Midbrain (tissue), 1 donor: ENCODE results near the gene AXIN1.
"Not testable (repeated sequence)": the region's sequence is repeated elsewhere in the genome, so short reads cannot be mapped to it uniquely, and the experiment has no call there.

Experiments used
- DNase-seq: peaks from one replicate; lab custom pipeline; 2025; lab: John Stamatoyannopoulos, UW

The AXIN1 gene

DNA sequence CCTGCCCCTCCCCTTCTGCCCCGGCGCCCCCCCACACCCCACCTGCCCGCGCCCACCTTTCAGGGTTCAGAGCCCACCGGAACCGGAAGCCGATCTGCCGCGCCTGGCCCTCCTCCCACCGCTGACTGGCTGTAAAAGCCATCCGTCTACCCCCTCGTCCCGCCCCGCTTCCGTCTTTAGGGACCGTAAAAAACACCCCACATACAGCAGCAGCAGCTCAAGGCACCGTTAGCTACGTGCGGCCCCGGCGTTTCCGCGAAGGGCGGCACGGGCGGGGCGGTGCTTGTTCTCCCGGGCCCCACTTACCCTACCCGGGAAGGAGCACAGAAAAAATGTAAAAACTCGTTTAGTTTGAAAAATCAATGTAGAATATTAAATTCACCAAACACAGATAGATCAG, 17.9 kb upstream of the AXIN1 start, which contains the start of gene MRPL28:
TSS of gene MRPL28 (minus strand) at position 96 of the 400 bp plus-strand sequence. CDS start 320 bp downstream, outside the sequence.
- peak; percentile 95 for DNase-seq

GRCh38 chr16:369866-370436, 17.4 kb upstream of the AXIN1 start:
- no peak for DNase-seq

DNA sequence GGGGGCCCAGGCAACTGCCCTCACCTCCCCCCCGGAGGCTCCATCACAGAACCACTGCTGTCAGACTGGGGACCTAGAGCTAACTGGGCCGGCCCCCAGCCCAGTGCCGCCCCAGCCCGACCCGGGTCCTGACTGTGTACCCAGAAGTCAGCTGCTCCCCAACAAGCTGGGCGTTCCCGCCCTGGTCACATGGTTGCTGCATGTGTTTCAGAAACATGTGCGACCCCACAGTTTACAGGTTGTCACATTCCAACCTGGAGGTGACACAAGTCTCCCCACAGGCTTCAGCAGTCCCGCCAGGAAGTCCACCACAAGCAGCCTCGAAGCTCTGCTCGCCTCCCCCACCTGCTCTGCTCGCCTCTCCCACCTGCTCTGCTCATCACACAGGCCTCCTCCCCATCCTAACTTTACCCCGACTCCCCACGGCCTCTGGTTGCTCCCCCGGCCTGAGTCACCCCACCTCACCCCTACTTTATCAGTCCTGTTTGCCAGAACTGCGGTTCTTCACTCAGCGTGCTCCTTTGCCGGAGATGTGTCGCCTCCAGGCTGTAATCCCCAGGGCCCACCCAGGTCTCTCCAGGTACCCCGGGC, 16.8 kb upstream of the AXIN1 start:
- DNase-seq = no peak

DNA sequence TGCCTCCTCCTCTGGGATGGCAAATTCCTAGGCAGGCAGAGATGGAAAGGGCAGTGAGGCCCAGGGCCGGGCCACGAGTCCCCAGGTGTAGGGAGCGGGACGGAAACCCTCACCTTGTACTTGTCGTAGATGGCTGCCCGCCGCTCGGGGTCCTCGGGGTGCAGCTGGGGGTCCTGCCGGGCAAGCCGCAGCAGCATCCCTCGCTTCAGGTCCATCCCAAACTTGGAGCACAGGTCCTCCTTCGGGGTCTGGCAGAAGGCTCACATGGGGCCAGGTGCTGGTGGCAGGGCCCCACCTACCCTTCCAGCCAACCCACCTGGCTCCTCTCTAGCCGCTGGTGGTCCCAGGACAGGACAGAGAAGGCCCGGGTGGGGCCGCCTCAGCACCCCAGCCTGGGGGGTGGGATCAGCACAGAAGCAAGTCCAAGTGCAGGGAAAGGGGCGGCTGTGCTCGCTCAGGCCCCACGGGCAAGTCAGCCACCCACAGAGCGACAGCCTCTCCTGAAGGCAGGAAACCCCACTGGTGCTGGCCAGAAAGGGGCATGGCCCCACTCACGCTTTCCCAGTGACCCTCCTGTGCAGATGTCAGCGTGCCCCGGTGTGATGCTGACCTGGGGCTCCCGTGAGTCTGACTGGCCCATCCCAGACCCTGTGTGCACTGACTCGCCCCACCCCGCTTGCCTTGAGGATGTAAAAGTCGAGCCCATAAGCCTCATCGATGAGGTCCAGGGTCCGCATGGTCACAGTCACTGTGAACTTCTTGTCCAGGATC, 16.1 kb upstream of the AXIN1 start:
- DNase-seq = no peak

- DNase-seq = no peak
These were observed 14.9 kb upstream of the AXIN1 start for GRCh38 chr16:367333-367903.

- no peak for DNase-seq
These were observed 14.0 kb upstream of the AXIN1 start for GRCh38 chr16:366476-366875.

DNA sequence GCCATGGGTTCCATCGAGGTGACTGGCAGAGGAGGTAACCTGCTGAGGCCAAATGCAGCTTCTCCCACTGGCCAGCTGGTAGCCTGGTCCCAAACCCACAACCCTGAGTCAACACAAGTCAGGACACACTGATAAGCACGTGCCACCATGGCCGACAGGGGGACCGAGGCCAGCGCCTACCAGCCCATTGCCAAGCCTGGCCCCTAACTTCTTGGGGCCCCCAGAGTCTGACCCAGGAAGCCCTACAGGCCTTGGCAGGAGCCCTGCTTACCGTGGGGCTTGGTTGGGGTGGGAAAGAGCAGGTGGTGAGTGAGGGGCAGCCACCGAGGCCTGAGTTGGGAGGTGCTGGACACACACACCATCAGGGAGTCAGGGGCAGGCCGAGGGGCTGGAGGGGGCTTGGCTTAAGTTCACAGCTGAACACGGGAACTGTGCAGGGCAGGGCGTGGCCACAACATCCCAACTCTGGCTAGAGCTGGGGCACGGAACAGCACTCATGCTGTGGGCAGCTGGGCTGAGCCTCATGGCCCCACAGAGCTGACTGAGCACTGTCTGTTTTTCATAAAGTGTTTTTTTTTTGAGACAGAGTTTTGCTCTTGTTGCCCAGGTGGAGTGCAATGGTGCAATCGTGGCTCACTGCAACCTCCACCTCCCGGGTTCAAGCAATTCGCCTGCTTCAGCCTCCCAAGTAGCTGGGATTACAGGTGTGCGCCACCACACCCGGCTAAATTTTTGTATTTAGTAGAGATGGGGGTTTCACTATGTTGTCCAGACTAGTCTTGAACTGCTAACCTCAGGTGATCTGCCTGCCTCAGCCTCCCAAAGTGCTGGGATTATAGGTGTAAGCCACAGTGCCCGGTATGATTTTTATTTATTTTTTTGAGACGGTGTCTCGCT, 12.3 kb upstream of the AXIN1 start:
- no peak for DNase-seq

DNA sequence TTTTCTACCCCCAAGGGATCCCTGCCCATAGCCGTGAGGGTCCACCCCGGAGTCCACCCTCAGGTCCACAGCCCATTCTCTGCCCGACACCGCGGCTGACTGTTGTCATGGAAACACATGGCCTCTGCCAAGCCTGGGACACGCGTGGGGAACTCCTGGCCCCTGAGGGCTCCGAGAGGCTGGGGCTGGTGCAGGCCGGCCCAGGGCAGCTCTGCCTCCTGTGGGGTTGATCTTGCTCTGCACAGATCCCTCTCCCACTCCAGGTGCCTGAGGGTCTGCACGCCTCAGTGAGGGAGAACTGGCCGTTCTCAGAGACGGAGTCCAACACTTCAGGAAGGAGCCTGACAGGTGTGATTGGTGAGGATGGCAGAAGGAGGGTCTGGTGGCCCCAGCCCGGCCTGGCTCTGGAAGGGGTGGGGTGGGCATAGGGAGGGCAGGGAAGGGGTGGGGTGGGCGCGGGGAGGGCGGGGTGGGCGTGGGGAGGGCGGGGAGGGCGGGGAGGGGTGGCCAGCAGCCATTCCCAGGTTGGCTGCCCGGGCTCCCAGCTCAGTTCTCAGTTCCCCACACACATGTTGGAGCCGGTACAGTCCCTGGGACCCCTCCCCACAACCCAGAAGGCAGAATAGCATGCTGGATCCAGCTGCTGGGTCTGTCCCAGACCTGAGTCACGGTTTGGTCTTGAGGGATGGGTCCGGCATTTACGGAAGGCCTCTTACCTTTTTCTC, 11.4 kb upstream of the AXIN1 start:
- no peak for DNase-seq

GRCh38 chr16:363110-363765, 10.7 kb upstream of the AXIN1 start:
- DNase-seq = no peak

- not testable (repeated sequence) for DNase-seq
These were observed 10.1 kb upstream of the AXIN1 start for GRCh38 chr16:362702-362999.

DNA sequence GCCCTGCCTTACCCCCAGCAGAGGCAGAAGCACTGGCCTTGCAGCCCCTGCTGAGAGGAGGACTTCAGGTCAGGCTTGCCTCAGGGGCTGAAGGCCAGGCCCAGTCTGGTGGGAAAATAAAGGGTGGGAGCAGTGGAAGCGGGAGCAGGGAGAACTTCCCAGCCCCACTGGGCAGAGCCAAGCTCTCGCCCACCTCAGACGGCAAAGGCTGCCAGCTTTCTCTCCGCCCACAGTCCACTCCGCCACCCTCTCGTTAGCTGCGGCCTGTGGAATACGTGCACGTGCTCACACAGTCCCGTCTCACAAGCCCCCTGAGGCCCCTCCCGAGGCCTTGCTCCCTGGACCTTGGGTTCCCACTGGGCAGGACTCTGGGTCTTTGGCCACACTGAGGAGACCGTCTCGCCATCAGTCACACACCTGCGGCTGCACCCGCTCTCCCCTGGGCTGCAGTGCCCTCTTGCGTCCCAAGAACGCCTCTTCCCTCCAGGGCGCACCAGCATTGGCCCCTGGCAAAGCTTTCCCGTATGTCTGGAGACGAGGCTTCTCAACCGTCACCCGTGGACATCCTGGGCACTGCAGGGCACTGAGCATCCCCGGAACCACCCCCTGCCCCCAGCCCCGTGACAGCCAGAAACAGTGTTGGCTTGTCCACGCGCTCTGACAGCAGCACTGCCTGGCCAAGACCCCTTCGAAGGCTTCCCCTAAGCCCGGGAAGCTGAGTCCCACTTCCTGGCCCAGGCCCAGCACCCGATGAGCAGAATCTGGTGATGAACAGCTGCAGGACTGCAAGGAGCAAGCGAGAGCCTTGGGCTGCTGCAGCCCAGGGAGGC, 9.6 kb upstream of the AXIN1 start:
- peak; percentile 66 for DNase-seq

GRCh38 chr16:361341-361871, 8.9 kb upstream of the AXIN1 start:
- peak; percentile 12 for DNase-seq

DNA sequence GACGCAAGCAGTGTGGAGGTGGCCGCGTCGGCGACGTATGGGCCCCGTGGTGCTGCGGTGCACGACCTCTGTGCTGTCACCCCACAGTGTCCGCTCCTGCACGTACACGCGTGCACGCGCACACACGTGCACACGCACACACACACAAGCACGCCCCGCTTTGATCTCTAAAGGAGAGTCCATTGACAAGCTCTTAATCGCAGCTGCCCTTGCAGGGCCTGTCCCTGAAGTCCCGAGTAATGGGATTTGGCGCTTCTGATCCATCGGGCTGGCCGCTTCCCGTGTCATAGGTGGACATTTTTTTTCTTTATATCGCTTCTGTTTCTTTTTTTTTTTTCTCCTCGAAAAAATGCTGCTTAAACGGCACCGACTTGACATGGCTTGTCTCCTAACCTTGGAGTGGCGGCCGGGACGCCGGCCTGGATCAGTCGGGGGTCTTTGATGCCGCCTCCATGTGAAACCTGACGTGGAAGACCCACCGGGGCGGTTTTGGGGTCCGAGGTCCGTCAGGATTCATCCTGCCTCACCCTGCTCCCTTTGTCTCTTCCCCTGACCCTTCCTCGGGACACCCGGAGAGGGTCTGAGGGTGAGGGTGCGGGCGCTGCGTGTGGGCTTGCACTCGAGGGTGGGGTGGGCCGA, 8.3 kb upstream of the AXIN1 start:
- DNase-seq = no peak

DNA sequence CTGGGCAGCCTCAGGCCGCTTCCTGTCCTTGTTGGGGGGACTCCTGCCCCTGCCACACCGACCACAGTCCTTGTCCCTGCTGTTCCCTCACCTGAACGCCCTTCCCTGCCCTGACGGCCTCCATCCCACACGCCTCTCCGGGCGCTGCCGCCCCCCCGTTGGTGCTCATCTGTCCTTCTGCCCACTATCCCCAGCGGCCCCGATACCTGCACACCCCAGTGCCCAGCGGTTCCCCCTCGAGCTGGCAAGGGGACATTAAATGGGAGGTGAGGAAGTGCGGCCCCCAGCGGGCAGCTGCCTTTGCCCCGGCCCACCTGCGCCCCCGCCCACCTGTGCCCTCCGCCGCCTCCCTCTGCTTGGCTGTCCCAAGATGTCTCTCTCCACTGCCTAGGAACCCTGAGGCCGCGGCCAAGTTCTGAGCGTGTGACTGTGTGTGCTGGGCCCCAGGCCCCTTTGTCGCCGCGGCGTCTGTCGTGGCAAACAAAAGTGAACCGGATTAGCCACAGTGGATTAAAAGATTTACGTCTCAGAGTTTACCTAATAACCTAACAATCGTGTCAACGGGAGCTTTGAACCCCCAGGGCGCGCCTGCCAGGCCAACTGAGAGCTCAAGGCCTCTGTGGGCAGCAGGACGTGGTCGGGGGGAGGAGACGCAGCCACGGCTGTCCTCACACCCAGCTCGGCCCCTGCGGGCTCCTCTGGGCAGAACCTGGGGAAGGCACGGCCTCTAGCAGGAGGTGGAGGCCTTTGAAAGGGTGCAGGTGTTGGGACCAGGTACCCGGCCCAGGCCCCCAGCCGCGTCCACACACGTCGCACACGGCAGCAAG, 7.6 kb upstream of the AXIN1 start:
- DNase-seq = no peak

DNA sequence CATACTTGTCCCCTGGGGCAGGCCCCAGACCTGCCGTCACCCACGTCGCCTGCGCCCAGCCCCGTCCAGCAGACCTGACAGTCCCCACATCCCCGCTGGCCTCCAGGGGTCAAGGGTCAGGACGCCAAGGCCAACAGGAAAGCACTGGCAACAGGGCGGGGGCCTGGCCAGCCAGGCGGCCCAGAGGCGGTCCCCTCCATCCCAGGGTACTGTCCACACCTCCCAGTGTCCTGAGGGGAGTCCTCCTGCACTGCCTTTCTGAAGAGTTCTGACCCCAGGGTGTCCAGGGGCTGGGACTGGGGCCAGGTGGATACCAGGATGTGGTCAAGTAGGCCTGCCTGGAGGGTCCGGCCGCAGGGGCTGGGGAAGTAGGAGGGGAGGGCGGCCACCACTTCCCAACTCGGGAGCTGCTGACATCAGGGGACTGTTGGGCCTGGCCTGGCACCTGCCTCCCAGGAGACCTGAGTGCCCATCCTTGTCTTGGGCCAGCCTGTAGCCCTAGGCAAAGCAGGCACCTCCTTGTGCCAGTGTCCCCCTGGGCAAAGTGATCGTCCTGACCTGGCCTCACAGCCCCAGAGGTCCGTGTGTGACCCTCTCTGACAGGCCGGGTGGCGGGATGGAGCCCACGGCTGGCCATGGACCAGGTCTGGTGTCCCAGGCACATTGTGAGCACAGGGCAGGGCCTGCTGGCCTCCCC, 6.7 kb upstream of the AXIN1 start:
- DNase-seq = no peak

DNA sequence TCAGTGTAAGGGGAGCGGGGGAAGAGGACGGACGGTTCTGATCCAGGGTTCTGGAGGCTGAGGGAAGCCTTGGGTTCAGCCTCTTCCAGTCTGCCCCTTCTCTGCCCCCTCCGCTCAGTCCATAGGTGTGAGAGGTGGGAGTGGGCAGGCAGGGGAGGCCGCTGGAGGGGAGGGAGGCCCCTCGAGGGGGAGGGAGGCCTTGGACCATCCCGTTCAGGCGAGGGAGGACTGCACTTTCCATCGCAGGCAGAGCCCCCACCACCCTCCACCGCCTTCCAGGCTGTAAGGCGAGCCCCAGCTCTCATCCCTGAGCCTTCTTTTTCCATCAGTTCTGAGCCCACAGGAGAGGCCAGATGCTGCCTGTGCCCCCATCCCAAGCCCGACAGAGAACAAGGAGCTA, 4.2 kb upstream of the AXIN1 start:
- DNase-seq = no peak

- DNase-seq = no peak
These were observed 2.5 kb upstream of the AXIN1 start for GRCh38 chr16:354971-355461.
